H1 (cell line): ENCODE data around the gene CDKN1A. TPM values are rescaled to one million over a fixed set of nuclear protein-coding genes. Genes with fewer than 3 reads are reported as not detected.

Source experiments
- KDM5A ChIP-seq: fragments of 200-600 bp; IDR thresholded peaks from 2 replicates; pipeline ENCODE4 v1.7.1; 2012; ENCODE audit warnings: mild to moderate bottlenecking, low read length, inconsistent platforms, mixed read lengths
- POLR2A ChIP-seq, 2 experiments: IDR thresholded peaks; 1 replicate in 1 of 2; 2 replicates in 1 of 2; pipeline ENCODE4 v1.6.1; 2011; ENCODE audit warnings: low read depth in 2 of 2, low read length in 2 of 2, mild to moderate bottlenecking in 2 of 2; ENCODE audit errors: control extremely low read depth in 1 of 2
- polyA plus RNA-seq, 7 experiments: library from polyadenylated mRNA; depleted of rRNA in 3 of 7; stranded (reverse) in 5 of 7; unstranded in 2 of 7; fragments of >200 nt in 5 of 7; fragments of 200-250 nt in 2 of 7; gene quantifications; 1 replicate in 5 of 7; 2 replicates in 1 of 7; 4 replicates in 1 of 7; pipeline versions ENCODE4 v1.2.1 to v1.2.3, GENCODE V29; 2011 to 2013; ENCODE audit warnings: missing spikeins in 2 of 7, mixed read lengths in 2 of 7
- total RNA-seq: library from RNA; stranded (reverse); fragmentation: NEBNext Ultra II Directional; extraction: Animal tissue kit (Norgen Biotek cat#: 25700); gene quantifications from 2 replicates; pipeline ENCODE4 v1.2.1, GENCODE V29; 2021

The CDKN1A gene
- total and polyA plus RNA-seq, 2 of the 8 experiments (the other 6 are each of a cell fraction or from before 2014, with no cell fraction given), result 15.2 to 36.0 TPM

GRCh38 chr6:36694616-36695015 lies 16.1 kb downstream of the CDKN1A start (continued):
- TF ChIP-seq KDM5A (no peak), POLR2A (IDR thresholded peaks at IDR 0.05; ENCODE audit: control extremely low read depth in 1 of 2, low read depth in 2 of 2, low read length in 2 of 2) (no peak)
